GM23338 (cell line): ENCODE data around the gene TARBP1.

Experiments
- CREB1 ChIP-seq: fragments of 250-450 bp; sonication (Bioruptor Pico); IDR thresholded peaks from 2 replicates; pipeline ENCODE4 v1.5.0; 2020; ENCODE audit warnings: low read depth, mild to moderate bottlenecking, moderate library complexity
- CTCF ChIP-seq, 2 experiments: fragments of 200-600 bp in 1 of 2; sonication (generic) in 1 of 2; conservative IDR thresholded peaks; 2 replicates each; pipeline versions ENCODE4 v1.5.1 to v1.6.1; 2016 to 2017; ENCODE audit warnings: antibody characterized with exemption in 2 of 2, low read depth in 2 of 2, mild to moderate bottlenecking in 2 of 2, moderate library complexity in 1 of 2
- ETS1 ChIP-seq: IDR thresholded peaks from 2 replicates; pipeline ENCODE4 v1.6.1; 2016; ENCODE audit warnings: antibody characterized with exemption
- EZH2 ChIP-seq: fragments of 200-600 bp; sonication (generic); IDR thresholded peaks from one replicate; pipeline ENCODE4 v1.8.0; 2017; ENCODE audit warnings: antibody characterized with exemption, mild to moderate bottlenecking, low read depth; ENCODE audit not compliant: unreplicated experiment
- EZH2phosphoT487 ChIP-seq: fragments of 200-600 bp; sonication (generic); IDR thresholded peaks from one replicate; pipeline ENCODE4 v1.8.1; 2018; ENCODE audit warnings: antibody characterized with exemption; ENCODE audit not compliant: unreplicated experiment
- JUNB ChIP-seq: IDR thresholded peaks from one replicate; pipeline ENCODE4 v1.6.1; 2016; ENCODE audit warnings: antibody characterized with exemption; ENCODE audit not compliant: unreplicated experiment
- NANOG ChIP-seq: IDR thresholded peaks from 2 replicates; pipeline ENCODE4 v1.6.1; 2016; ENCODE audit warnings: antibody characterized with exemption, borderline replicate concordance
- POLR2AphosphoS5 ChIP-seq: IDR thresholded peaks from 2 replicates; pipeline ENCODE4 v1.6.1; 2016; ENCODE audit warnings: antibody characterized with exemption, low read depth
- REST ChIP-seq: IDR thresholded peaks from one replicate; pipeline ENCODE4 v1.6.1; 2018; ENCODE audit warnings: antibody characterized with exemption; ENCODE audit not compliant: unreplicated experiment
- STAT1 ChIP-seq: IDR thresholded peaks from one replicate; pipeline ENCODE4 v1.6.1; 2016; ENCODE audit warnings: antibody characterized with exemption; ENCODE audit not compliant: unreplicated experiment
- ZNF114 ChIP-seq: fragments of 250-450 bp; sonication (Bioruptor Pico); IDR thresholded peaks from 2 replicates; pipeline ENCODE4 v1.5.0; 2020; ENCODE audit warnings: mild to moderate bottlenecking, moderate library complexity
- ZNF331 ChIP-seq: fragments of 250-450 bp; sonication (Bioruptor Pico); IDR thresholded peaks from 2 replicates; pipeline ENCODE4 v1.5.0; 2020; ENCODE audit warnings: low read depth, mild to moderate bottlenecking, moderate library complexity

GRCh38 chr1:234396092-234396491, 82.9 kb downstream of the TARBP1 start:
- TF ChIP-seq POLR2AphosphoS5 (no peak), CTCF (conservative IDR thresholded peaks at IDR 0.05; ENCODE audit: low read depth in 2 of 2) (no peak), EZH2 (no peak), STAT1 (no peak), CREB1 (CRISPR knock-in tag) (no peak), EZH2phosphoT487 (no peak), REST (no peak), ZNF114 (no peak), ETS1 (no peak), NANOG (no peak), JUNB (no peak), ZNF331 (CRISPR knock-in tag) (no peak)
